ENCODE results near the gene INPP5D.

INPP5D gene

GRCh38 chr2:233039212-233039845, 20.8 kb upstream of the INPP5D start:
- TF ChIP-seq ZBTB7A (IDR thresholded peaks at IDR 0.05; ENCODE audit: low read depth) (no peak), YY1 (IDR thresholded peaks at IDR 0.05; ENCODE audit: low read depth) (no peak), FOXM1 (IDR thresholded peaks at IDR 0.05; ENCODE audit: borderline replicate concordance, low read depth) (no peak), TAF1 (IDR thresholded peaks at IDR 0.05; ENCODE audit: low read depth) (no peak), CEBPB (IDR thresholded peaks at IDR 0.05) (no peak), TCF12 (IDR thresholded peaks at IDR 0.05; ENCODE audit: low read depth) (no peak), REST (IDR thresholded peaks at IDR 0.05; ENCODE audit: low read depth) (no peak), NFIC (IDR thresholded peaks at IDR 0.05) (no peak), RAD21 (IDR thresholded peaks at IDR 0.05; ENCODE audit: low read depth) (no peak), EP300 (IDR thresholded peaks at IDR 0.05; ENCODE audit: borderline replicate concordance) (no peak), CREB1 (IDR thresholded peaks at IDR 0.05; ENCODE audit: low read depth) (no peak), TEAD4 (IDR thresholded peaks at IDR 0.05) (no peak), EGR1 (IDR thresholded peaks at IDR 0.05) (no peak)
- TF ChIP-seq, protein P1, sequence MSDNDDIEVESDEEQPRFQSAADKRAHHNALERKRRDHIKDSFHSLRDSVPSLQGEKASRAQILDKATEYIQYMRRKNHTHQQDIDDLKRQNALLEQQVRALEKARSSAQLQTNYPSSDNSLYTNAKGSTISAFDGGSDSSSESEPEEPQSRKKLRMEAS (IDR thresholded peaks at IDR 0.05) = no peak
- TF ChIP-seq, protein P2, sequence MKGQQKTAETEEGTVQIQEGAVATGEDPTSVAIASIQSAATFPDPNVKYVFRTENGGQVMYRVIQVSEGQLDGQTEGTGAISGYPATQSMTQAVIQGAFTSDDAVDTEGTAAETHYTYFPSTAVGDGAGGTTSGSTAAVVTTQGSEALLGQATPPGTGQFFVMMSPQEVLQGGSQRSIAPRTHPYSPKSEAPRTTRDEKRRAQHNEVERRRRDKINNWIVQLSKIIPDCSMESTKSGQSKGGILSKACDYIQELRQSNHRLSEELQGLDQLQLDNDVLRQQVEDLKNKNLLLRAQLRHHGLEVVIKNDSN (IDR thresholded peaks at IDR 0.05) = no peak

- TF ChIP-seq FOXM1 (IDR thresholded peaks at IDR 0.05; ENCODE audit: borderline replicate concordance, low read depth) = no peak
- TF ChIP-seq ZBTB7A (IDR thresholded peaks at IDR 0.05; ENCODE audit: low read depth) = no peak
- TF ChIP-seq CREB1 (IDR thresholded peaks at IDR 0.05; ENCODE audit: low read depth) = no peak
- TF ChIP-seq NFIC (IDR thresholded peaks at IDR 0.05) = no peak
- TF ChIP-seq EGR1 (IDR thresholded peaks at IDR 0.05) = no peak
- TF ChIP-seq YY1 (IDR thresholded peaks at IDR 0.05; ENCODE audit: low read depth) = no peak
- TF ChIP-seq TEAD4 (IDR thresholded peaks at IDR 0.05) = no peak
- no peak for TF ChIP-seq RAD21 (IDR thresholded peaks at IDR 0.05; ENCODE audit: low read depth)
- TF ChIP-seq CEBPB (IDR thresholded peaks at IDR 0.05) = no peak
- TF ChIP-seq EP300 (IDR thresholded peaks at IDR 0.05; ENCODE audit: borderline replicate concordance) = no peak
- TF ChIP-seq, protein P2 (IDR thresholded peaks at IDR 0.05) = no peak
- no peak for TF ChIP-seq REST (IDR thresholded peaks at IDR 0.05; ENCODE audit: low read depth)
- TF ChIP-seq, protein P1 (IDR thresholded peaks at IDR 0.05) = no peak
- TF ChIP-seq TCF12 (IDR thresholded peaks at IDR 0.05; ENCODE audit: low read depth) = no peak
- TF ChIP-seq TAF1 (IDR thresholded peaks at IDR 0.05; ENCODE audit: low read depth) = no peak
These were observed 20.2 kb upstream of the INPP5D start for GRCh38 chr2:233039846-233040530.

- TF ChIP-seq ZBTB7A (IDR thresholded peaks at IDR 0.05; ENCODE audit: low read depth) = no peak
- TF ChIP-seq, protein P1 (IDR thresholded peaks at IDR 0.05) = no peak
- TF ChIP-seq YY1 (IDR thresholded peaks at IDR 0.05; ENCODE audit: low read depth) = no peak
- TF ChIP-seq CREB1 (IDR thresholded peaks at IDR 0.05; ENCODE audit: low read depth) = no peak
- no peak for TF ChIP-seq TCF12 (IDR thresholded peaks at IDR 0.05; ENCODE audit: low read depth)
- no peak for TF ChIP-seq TAF1 (IDR thresholded peaks at IDR 0.05; ENCODE audit: low read depth)
- no peak for TF ChIP-seq FOXM1 (IDR thresholded peaks at IDR 0.05; ENCODE audit: borderline replicate concordance, low read depth)
- TF ChIP-seq, protein P2 (IDR thresholded peaks at IDR 0.05) = no peak
These were observed 19.6 kb upstream of the INPP5D start for GRCh38 chr2:233040571-233040970.

- TF ChIP-seq TAF1 (IDR thresholded peaks at IDR 0.05; ENCODE audit: low read depth) (no peak), NFIC (IDR thresholded peaks at IDR 0.05) (no peak), TEAD4 (IDR thresholded peaks at IDR 0.05) (no peak), FOXM1 (IDR thresholded peaks at IDR 0.05; ENCODE audit: borderline replicate concordance, low read depth) (no peak), REST (IDR thresholded peaks at IDR 0.05; ENCODE audit: low read depth) (no peak), TCF12 (IDR thresholded peaks at IDR 0.05; ENCODE audit: low read depth) (no peak), EGR1 (IDR thresholded peaks at IDR 0.05) (no peak)
- TF ChIP-seq, protein P1 (IDR thresholded peaks at IDR 0.05) = no peak
- TF ChIP-seq, protein P2 (IDR thresholded peaks at IDR 0.05) = no peak
These were observed 18.3 kb upstream of the INPP5D start for GRCh38 chr2:233041722-233042323.
